SK-N-SH (cell line): ENCODE data around the gene CREB5. TPM values are rescaled to one million over a fixed set of nuclear protein-coding genes. Genes with fewer than 3 reads are reported as not detected.

Experiments
- CTCF ChIA-PET: fragments of 300-600, 350-600 bp; formaldehyde crosslinking; extraction: SDS; loops from one replicate; lab custom pipeline; 2021; lab: Yijun Ruan, JAX
- POLR2A ChIA-PET: fragments of 350-600 bp; sonication (Branson Sonifier 250); formaldehyde crosslinking; extraction: SDS; loops from one replicate; lab custom pipeline; 2020; ENCODE audit warnings: antibody characterized with exemption, inconsistent platforms; lab: Yijun Ruan, JAX
- DNase-seq: peaks from one replicate; pipeline ENCODE4 v3.0.0; 2012
- H2AFZ ChIP-seq: fragments of 200-600 bp; sonication (generic); 2 replicates; pipeline ENCODE4 v1.8.1; 2016; ENCODE audit warnings: antibody characterized with exemption, mild to moderate bottlenecking, low read depth
- H3F3A ChIP-seq: fragments of 200-600 bp; sonication (generic); replicated peaks from 2 replicates; pipeline ENCODE3; 2016; ENCODE audit warnings: antibody characterized with exemption, mild to moderate bottlenecking; ENCODE audit not compliant: insufficient read depth
- H3K27ac ChIP-seq, 2 experiments: fragments of 200-500 bp in 1 of 2; fragments of 200-600 bp in 1 of 2; sonication (Bioruptor generic) in 1 of 2; sonication (generic), shearing (Covaris generic) in 1 of 2; 2 replicates each; pipeline versions ENCODE4 v1.5.1 to v1.6.1; 2014 to 2016; ENCODE audit warnings: low read depth in 2 of 2, inconsistent platforms in 1 of 2, low read length in 1 of 2, mild to moderate bottlenecking in 1 of 2, mixed read lengths in 1 of 2
- H3K27me3 ChIP-seq: fragments of 200-600 bp; sonication (generic), shearing (Covaris generic); 2 replicates; pipeline ENCODE4 v1.6.1; 2016; ENCODE audit warnings: mixed run types; ENCODE audit not compliant: insufficient read depth
- H3K36me3 ChIP-seq, 2 experiments: fragments of 200-500 bp in 1 of 2; fragments of 200-600 bp in 1 of 2; sonication (Bioruptor generic) in 1 of 2; sonication (generic) in 1 of 2; replicated peaks in 1 of 2; 2 replicates each; pipeline versions ENCODE3 to v1.5.1; 2014 to 2016; ENCODE audit warnings: low read length in 1 of 2, mild to moderate bottlenecking in 1 of 2; ENCODE audit not compliant: insufficient read depth in 2 of 2, control insufficient read depth in 1 of 2
- H3K4me1 ChIP-seq, 2 experiments: fragments of 200-500 bp in 1 of 2; fragments of 200-600 bp in 1 of 2; sonication (Bioruptor generic) in 1 of 2; sonication (generic), shearing (Covaris generic) in 1 of 2; 2 replicates each; pipeline versions ENCODE4 v1.5.1 to v1.6.1; 2014 to 2016; ENCODE audit warnings: low read depth in 1 of 2, low read length in 1 of 2, mixed run types in 1 of 2; ENCODE audit not compliant: insufficient read depth in 2 of 2, control insufficient read depth in 1 of 2
- H3K4me2 ChIP-seq: fragments of 200-600 bp; sonication (generic), shearing (Covaris generic); 2 replicates; pipeline ENCODE4 v1.6.1; 2017; ENCODE audit warnings: mixed run types
- H3K4me3 ChIP-seq, 2 experiments: fragments of 200-500 bp in 1 of 2; fragments of 200-600 bp in 1 of 2; sonication (Bioruptor generic) in 1 of 2; sonication (generic), shearing (Covaris generic) in 1 of 2; 2 replicates each; pipeline versions ENCODE4 v1.5.1 to v1.8.1; 2014 to 2016; ENCODE audit warnings: low read depth in 2 of 2, inconsistent platforms in 1 of 2, low read length in 1 of 2, mild to moderate bottlenecking in 1 of 2, mixed read lengths in 1 of 2, moderate library complexity in 1 of 2
- H3K79me2 ChIP-seq: fragments of 200-600 bp; sonication (generic); 2 replicates; pipeline ENCODE4 v1.8.1; 2017; ENCODE audit warnings: mild to moderate bottlenecking; ENCODE audit not compliant: insufficient read depth
- H3K9ac ChIP-seq: fragments of 200-600 bp; sonication (generic); 2 replicates; pipeline ENCODE4 v1.6.1; 2017; ENCODE audit warnings: mixed run types
- H3K9me2 ChIP-seq: fragments of 200-600 bp; sonication (generic); 2 replicates; pipeline ENCODE4 v1.6.1; 2017; ENCODE audit warnings: mixed run types
- H3K9me3 ChIP-seq: fragments of 200-600 bp; sonication (generic); 2 replicates; pipeline ENCODE4 v1.6.1; 2017; ENCODE audit warnings: mixed run types, mild to moderate bottlenecking, moderate library complexity
- H4K20me1 ChIP-seq: fragments of 200-600 bp; sonication (generic); 2 replicates; pipeline ENCODE4 v1.6.1; 2017; ENCODE audit warnings: mild to moderate bottlenecking, mixed run types; ENCODE audit not compliant: insufficient read depth
- CHD2 ChIP-seq: fragments of 150-350 bp; IDR thresholded peaks from 2 replicates; pipeline ENCODE4 v1.6.1; 2018; ENCODE audit warnings: low read length; ENCODE audit not compliant: partially characterized antibody
- ELF1 ChIP-seq: IDR thresholded peaks from 2 replicates; pipeline ENCODE4 v1.4.0; 2012
- EP300 ChIP-seq, 2 experiments: IDR thresholded peaks; 2 replicates each; pipeline versions ENCODE4 v1.4.0 to v1.6.1; 2012; ENCODE audit warnings: borderline replicate concordance in 1 of 2, low read depth in 1 of 2, low read length in 1 of 2
- EZH2phosphoT487 ChIP-seq: fragments of 200-600 bp; sonication (generic); IDR thresholded peaks from 2 replicates; pipeline ENCODE4 v1.6.1; 2017; ENCODE audit warnings: low read depth, mixed run types, mild to moderate bottlenecking, antibody characterized with exemption, moderate library complexity, borderline replicate concordance
- FOSL2 ChIP-seq: IDR thresholded peaks from 2 replicates; pipeline ENCODE4 v1.4.0; 2012; ENCODE audit warnings: low read depth, mild to moderate bottlenecking, moderate library complexity, borderline replicate concordance
- FOXM1 ChIP-seq: IDR thresholded peaks from 2 replicates; pipeline ENCODE4 v1.4.0; 2012; ENCODE audit warnings: low read depth, mild to moderate bottlenecking
- GABPA ChIP-seq: IDR thresholded peaks from 2 replicates; pipeline ENCODE4 v1.4.0; 2012; ENCODE audit warnings: low read depth, mild to moderate bottlenecking
- JUND ChIP-seq: IDR thresholded peaks from 2 replicates; pipeline ENCODE4 v1.4.0; 2012
- MXI1 ChIP-seq: IDR thresholded peaks from 2 replicates; pipeline ENCODE4 v1.6.1; 2012; ENCODE audit warnings: mild to moderate bottlenecking, low read depth, low read length, improper control_type of control experiment
- RCOR1 ChIP-seq: fragments of 150-350 bp; IDR thresholded peaks from 2 replicates; pipeline ENCODE4 v1.6.1; 2017; ENCODE audit warnings: antibody characterized with exemption, low read length
- TCF12 ChIP-seq: IDR thresholded peaks from 2 replicates; pipeline ENCODE4 v1.4.0; 2012
- TEAD4 ChIP-seq: IDR thresholded peaks from 2 replicates; pipeline ENCODE4 v1.4.0; 2012; ENCODE audit warnings: mild to moderate bottlenecking, borderline replicate concordance; ENCODE audit not compliant: insufficient read depth
- WGBS: methylation state at CpG from one replicate; pipeline ENCODE4 v1.1.6; 2017; ENCODE audit warnings: low lambda C conversion rate; 5-methylcytosine and 5-hydroxymethylcytosine counted together
- polyA plus RNA-seq, 3 experiments: library from polyadenylated mRNA; depleted of rRNA; stranded (reverse); fragments of >200 nt; gene quantifications; 2 replicates each; pipeline ENCODE4 v1.2.3, GENCODE V29; 2012
- TF ChIP-seq, protein P1 (sequence below): IDR thresholded peaks from 2 replicates; pipeline ENCODE4; 2012
- TF ChIP-seq, protein P2 (sequence below): IDR thresholded peaks from 2 replicates; pipeline ENCODE4 v1.4.0; 2012; ENCODE audit warnings: low read depth, borderline replicate concordance
- TF ChIP-seq, protein P3 (sequence below): fragments of 200-600 bp; sonication (generic); IDR thresholded peaks from 2 replicates; pipeline ENCODE4 v1.6.1; 2017; ENCODE audit warnings: antibody characterized with exemption, mild to moderate bottlenecking, moderate library complexity
- TF ChIP-seq, protein P4 (sequence below): IDR thresholded peaks from 2 replicates; pipeline ENCODE4 v1.4.0; 2012; ENCODE audit warnings: low read depth

CREB5 gene
- polyA plus RNA-seq, 1 of the 3 experiments (the other 2 are of a cell fraction) = 19.3 TPM

DNA sequence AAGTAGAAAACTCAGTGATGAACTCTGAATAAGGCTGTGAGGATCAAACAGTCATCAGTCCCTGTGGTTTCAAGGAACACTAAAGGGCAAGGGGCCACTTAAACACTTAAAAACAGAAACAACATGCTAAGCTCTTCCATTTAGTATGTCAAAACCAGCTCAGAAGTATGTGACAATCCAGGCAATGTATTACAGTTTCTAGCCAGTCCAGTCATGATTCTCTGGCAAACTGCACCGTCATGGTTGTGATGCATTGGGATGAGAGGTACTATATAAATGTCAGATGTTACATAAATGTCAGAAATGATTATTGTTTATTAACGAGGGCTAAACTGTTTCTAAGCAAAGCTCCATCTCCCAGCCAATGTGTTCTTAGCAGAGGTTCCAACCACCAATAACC lies 4.7 kb upstream of the CREB5 start:
- TF ChIP-seq, protein P1, sequence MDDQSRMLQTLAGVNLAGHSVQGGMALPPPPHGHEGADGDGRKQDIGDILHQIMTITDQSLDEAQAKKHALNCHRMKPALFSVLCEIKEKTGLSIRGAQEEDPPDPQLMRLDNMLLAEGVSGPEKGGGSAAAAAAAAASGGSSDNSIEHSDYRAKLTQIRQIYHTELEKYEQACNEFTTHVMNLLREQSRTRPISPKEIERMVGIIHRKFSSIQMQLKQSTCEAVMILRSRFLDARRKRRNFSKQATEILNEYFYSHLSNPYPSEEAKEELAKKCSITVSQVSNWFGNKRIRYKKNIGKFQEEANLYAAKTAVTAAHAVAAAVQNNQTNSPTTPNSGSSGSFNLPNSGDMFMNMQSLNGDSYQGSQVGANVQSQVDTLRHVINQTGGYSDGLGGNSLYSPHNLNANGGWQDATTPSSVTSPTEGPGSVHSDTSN = 0 out of 2 replicates have a peak, but pooled peaks have one; percentile 17
- TF ChIP-seq JUND (no peak), MXI1 (no peak)
- TF ChIP-seq, all 33 proteins: peak for 1
- Histone ChIP-seq H3K4me2 (no peak overlapping the region), H3K27ac (no peak overlapping the region), H3K9me3 (no peaks in the 10 kb centered on the region), H2AFZ (no peak overlapping the region), H3K27me3 (no peaks in the 10 kb centered on the region; the same call in 1 of the 2 replicates), H4K20me1 (no peaks in the 10 kb centered on the region), H3K4me3 (no peak overlapping the region), H3K9ac (no peak overlapping the region), H3F3A (peaks cover 9% of the 10 kb centered on the region), H3K36me3 (no peaks in the 10 kb centered on the region), H3K4me1 (peaks cover 3 to 24% of the 10 kb centered on the region in 2 experiments; a peak in 3 of 4 replicates), H3K9me2 (no peaks in the 10 kb centered on the region), H3K79me2 (no peaks in the 10 kb centered on the region)
- CTCF ChIA-PET = interaction anchor here (0.7 to 2.7 kb wide), 8 partner anchors 11 to 1470 kb away, joined by 3 to 13 read pairs (median 4); no protein-coding TSS in a partner anchor
- 75% methylated on average over 2 of the region's 2 CpGs for WGBS
- peak; percentile 19 for DNase-seq
- POLR2A ChIA-PET = no interaction called here

DNA sequence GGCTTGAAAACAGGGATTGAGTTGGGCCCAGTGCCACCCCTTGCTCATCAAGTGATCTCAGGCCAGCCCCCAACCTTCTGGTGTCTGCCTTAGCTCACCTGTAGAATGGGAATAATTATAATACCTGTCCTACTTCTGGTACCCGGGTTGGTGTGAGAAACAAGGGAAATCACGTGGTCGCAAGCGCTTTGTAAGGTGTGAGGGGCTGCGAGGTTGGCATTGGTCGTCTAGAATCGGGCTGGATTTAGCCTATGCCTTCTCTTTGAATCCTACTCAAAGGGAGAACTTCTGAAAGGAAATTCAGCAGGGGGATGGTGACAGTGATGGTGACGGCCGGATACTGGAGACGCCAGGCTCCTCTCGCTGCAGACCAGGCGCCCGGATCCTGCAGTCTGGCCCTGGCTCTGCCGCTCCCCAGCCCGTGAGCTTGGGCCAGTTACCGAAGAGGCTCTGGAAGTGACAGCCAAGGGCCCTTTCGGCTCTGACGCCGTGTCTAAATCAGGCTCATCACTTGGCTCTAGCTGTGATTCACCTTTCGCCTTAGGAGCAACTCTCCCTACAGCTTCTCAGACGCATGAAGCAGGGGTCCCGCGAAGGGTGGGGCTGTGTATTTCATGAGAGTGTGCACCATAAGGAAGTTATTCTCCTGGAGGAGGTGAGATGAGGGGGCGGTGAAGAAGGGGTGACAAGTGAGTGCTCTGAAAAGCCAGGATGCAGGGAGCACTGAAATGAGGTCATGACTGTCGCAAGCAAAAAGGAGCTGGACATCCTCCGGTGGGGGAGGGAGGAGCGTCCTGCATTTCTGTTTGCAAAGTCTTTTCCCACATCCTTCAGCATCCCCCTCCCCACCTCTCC lies 4.0 kb upstream of the CREB5 start:
- no peaks in the 10 kb centered on the region for H3K9me2 ChIP-seq
- H3K4me3 ChIP-seq = peak overlapping the region in 1 of 2 experiments; percentile 55; a peak in 1 of 4 replicates
- H3F3A ChIP-seq = peaks cover 9% of the 10 kb centered on the region
- no peaks in the 10 kb centered on the region for H3K79me2 ChIP-seq
- POLR2A ChIA-PET = no interaction called here
- H3K27me3 ChIP-seq = no peaks in the 10 kb centered on the region; the same call in 1 of the 2 replicates
- H3K27ac ChIP-seq = no peak overlapping the region
- peak; percentile 31 for DNase-seq
- H3K4me2 ChIP-seq = peak overlapping the region; percentile 38; the same call in 1 of the 2 replicates
- H3K9ac ChIP-seq = no peak overlapping the region
- peaks cover 3 to 24% of the 10 kb centered on the region in 2 experiments; a peak in 3 of 4 replicates for H3K4me1 ChIP-seq
- 85% methylated on average over 27 of the region's 27 CpGs for WGBS
- no peaks in the 10 kb centered on the region for H3K36me3 ChIP-seq
- TF ChIP-seq FOXM1 (no peak), GABPA (no peak), CHD2 (no peak), RCOR1 (no peak), TEAD4 (no peak), ELF1 (no peak), FOSL2 (no peak), TCF12 (no peak), EP300 (IDR thresholded peaks at IDR 0.05; ENCODE audit: borderline replicate concordance in 1 of 2, low read depth in 1 of 2, low read length in 1 of 2) (no peak), EZH2phosphoT487 (no peak), MXI1 (no peak)
- TF ChIP-seq, protein P2, sequence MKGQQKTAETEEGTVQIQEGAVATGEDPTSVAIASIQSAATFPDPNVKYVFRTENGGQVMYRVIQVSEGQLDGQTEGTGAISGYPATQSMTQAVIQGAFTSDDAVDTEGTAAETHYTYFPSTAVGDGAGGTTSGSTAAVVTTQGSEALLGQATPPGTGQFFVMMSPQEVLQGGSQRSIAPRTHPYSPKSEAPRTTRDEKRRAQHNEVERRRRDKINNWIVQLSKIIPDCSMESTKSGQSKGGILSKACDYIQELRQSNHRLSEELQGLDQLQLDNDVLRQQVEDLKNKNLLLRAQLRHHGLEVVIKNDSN = no peak
- TF ChIP-seq, protein P3, sequence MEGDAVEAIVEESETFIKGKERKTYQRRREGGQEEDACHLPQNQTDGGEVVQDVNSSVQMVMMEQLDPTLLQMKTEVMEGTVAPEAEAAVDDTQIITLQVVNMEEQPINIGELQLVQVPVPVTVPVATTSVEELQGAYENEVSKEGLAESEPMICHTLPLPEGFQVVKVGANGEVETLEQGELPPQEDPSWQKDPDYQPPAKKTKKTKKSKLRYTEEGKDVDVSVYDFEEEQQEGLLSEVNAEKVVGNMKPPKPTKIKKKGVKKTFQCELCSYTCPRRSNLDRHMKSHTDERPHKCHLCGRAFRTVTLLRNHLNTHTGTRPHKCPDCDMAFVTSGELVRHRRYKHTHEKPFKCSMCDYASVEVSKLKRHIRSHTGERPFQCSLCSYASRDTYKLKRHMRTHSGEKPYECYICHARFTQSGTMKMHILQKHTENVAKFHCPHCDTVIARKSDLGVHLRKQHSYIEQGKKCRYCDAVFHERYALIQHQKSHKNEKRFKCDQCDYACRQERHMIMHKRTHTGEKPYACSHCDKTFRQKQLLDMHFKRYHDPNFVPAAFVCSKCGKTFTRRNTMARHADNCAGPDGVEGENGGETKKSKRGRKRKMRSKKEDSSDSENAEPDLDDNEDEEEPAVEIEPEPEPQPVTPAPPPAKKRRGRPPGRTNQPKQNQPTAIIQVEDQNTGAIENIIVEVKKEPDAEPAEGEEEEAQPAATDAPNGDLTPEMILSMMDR = no peak
- TF ChIP-seq, protein P4, sequence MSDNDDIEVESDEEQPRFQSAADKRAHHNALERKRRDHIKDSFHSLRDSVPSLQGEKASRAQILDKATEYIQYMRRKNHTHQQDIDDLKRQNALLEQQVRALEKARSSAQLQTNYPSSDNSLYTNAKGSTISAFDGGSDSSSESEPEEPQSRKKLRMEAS = no peak
- no peak overlapping the region for H2AFZ ChIP-seq
- no peaks in the 10 kb centered on the region for H4K20me1 ChIP-seq
- no peaks in the 10 kb centered on the region for H3K9me3 ChIP-seq
- CTCF ChIA-PET = interaction anchor here (0.6 to 2.7 kb wide), 10 partner anchors 12 to 514 kb away, joined by 3 to 13 read pairs (median 3); no protein-coding TSS in a partner anchor
